Loucy (cell line): ENCODE results near the gene C20orf204.

ENCODE experiments used
- EZH2phosphoT487 ChIP-seq: fragments of 200-600 bp; IDR thresholded peaks from 2 replicates; pipeline ENCODE4 v1.6.1; 2018; ENCODE audit warnings: antibody characterized with exemption, mild to moderate bottlenecking, moderate library complexity, borderline replicate concordance
- TF ChIP-seq, protein P1 (sequence below): fragments of 200-600 bp; sonication (generic); conservative IDR thresholded peaks from 2 replicates; pipeline ENCODE4 v1.5.1; 2014; ENCODE audit warnings: mild to moderate bottlenecking, antibody characterized with exemption, low read length

DNA sequence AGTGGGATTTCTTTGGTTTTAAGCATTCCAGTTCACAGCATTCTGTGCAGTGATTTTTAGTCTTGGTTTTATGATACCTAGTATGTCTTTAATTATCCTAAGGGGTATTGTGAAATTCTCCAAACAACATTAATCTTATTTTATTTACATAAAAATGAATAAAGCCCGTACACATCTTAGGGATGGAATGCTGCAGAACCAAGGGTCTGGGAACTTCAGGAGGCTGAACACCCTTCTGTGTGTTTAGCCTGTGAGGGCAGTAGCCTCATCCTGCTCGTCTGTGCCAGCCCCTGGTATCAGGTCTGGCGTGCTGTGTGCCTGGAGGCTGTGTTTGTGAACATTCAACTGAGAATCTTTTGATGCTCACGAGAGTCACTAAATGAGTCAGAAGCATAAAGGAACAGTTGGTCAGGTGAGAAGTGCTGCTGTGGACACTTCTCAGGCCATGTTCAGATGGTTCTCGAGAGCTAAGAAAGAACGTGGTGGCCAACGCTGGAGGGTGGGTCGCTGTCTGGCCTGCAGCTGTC lies 25.2 kb upstream of the C20orf204 start:
- TF ChIP-seq, protein P1, sequence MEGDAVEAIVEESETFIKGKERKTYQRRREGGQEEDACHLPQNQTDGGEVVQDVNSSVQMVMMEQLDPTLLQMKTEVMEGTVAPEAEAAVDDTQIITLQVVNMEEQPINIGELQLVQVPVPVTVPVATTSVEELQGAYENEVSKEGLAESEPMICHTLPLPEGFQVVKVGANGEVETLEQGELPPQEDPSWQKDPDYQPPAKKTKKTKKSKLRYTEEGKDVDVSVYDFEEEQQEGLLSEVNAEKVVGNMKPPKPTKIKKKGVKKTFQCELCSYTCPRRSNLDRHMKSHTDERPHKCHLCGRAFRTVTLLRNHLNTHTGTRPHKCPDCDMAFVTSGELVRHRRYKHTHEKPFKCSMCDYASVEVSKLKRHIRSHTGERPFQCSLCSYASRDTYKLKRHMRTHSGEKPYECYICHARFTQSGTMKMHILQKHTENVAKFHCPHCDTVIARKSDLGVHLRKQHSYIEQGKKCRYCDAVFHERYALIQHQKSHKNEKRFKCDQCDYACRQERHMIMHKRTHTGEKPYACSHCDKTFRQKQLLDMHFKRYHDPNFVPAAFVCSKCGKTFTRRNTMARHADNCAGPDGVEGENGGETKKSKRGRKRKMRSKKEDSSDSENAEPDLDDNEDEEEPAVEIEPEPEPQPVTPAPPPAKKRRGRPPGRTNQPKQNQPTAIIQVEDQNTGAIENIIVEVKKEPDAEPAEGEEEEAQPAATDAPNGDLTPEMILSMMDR = no peak
- TF ChIP-seq EZH2phosphoT487 = no peak
